Thyroid gland (tissue), 4 donors: ENCODE results near the gene SCGB3A1.

Source experiments
- CTCF ChIP-seq, 6 experiments: fragments of 200-600 bp in 3 of 6; fragments of 450-650 bp in 3 of 6; sonication (generic) in 3 of 6; IDR thresholded peaks; one replicate each; pipeline ENCODE4 v1.5.1; 2016 to 2019; ENCODE audit warnings: antibody characterized with exemption in 6 of 6, mild to moderate bottlenecking in 2 of 6, inconsistent platforms in 1 of 6, moderate library complexity in 1 of 6
- POLR2A ChIP-seq, 2 donors: fragments of 450-650 bp; IDR thresholded peaks; one replicate each; pipeline ENCODE4 v1.6.1; 2017; ENCODE audit warnings: antibody characterized with exemption in 2 of 2, mild to moderate bottlenecking in 2 of 2, moderate library complexity in 1 of 2

GRCh38 chr5:180640611-180640860 lies 49.2 kb upstream of the SCGB3A1 start:
- TF ChIP-seq CTCF (IDR thresholded peaks at IDR 0.05) (no peak), POLR2A (IDR thresholded peaks at IDR 0.05) (no peak)
